BE2C (cell line): Measurements from ENCODE around the gene PAH.
"Not testable (repeated sequence)": the region's sequence is repeated elsewhere in the genome, so short reads cannot be mapped to it uniquely, and the experiment has no call there.

Source experiments
- DNase-seq: peaks from one replicate; pipeline ENCODE4 v3.0.0-alpha.2; 2020
- H3K27me3 ChIP-seq: fragments of 250-450 bp; sonication (Bioruptor Pico); 2 replicates; pipeline ENCODE4 v1.5.1; 2020; ENCODE audit warnings: mild to moderate bottlenecking
- H3K36me3 ChIP-seq: fragments of 250-450 bp; sonication (Bioruptor Pico); 2 replicates; pipeline ENCODE4 v1.5.1; 2020; ENCODE audit warnings: mild to moderate bottlenecking
- H3K4me1 ChIP-seq: fragments of 250-450 bp; sonication (Bioruptor Pico); 2 replicates; pipeline ENCODE4 v1.5.1; 2020
- H3K4me3 ChIP-seq: 2 replicates; pipeline ENCODE4 v1.5.1; 2011; ENCODE audit warnings: low read depth, low read length
- H3K9me3 ChIP-seq: fragments of 250-450 bp; sonication (Bioruptor Pico); 2 replicates; pipeline ENCODE4 v1.5.1; 2020
- CTCF ChIP-seq: IDR thresholded peaks from 2 replicates; pipeline ENCODE4 v1.5.1; 2012; ENCODE audit warnings: mild to moderate bottlenecking, low read depth, low read length

Gene PAH

GRCh38 chr12:102833687-102834441, 83.2 kb downstream of the PAH start:
- no peak for TF ChIP-seq CTCF
- Histone ChIP-seq H3K4me3 (no peak overlapping the region), H3K9me3 (no peaks in the 10 kb centered on the region), H3K36me3 (no peaks in the 10 kb centered on the region), H3K4me1 (no peaks in the 10 kb centered on the region), H3K27me3 (no peaks in the 10 kb centered on the region; the same call in 1 of the 2 replicates)
- no peak for DNase-seq

GRCh38 chr12:102832826-102833225, 84.2 kb downstream of the PAH start:
- H3K27me3 ChIP-seq, H3K4me3 ChIP-seq, H3K9me3 ChIP-seq, DNase-seq, H3K36me3 ChIP-seq, H3K4me1 ChIP-seq: not testable (repeated sequence)

DNA sequence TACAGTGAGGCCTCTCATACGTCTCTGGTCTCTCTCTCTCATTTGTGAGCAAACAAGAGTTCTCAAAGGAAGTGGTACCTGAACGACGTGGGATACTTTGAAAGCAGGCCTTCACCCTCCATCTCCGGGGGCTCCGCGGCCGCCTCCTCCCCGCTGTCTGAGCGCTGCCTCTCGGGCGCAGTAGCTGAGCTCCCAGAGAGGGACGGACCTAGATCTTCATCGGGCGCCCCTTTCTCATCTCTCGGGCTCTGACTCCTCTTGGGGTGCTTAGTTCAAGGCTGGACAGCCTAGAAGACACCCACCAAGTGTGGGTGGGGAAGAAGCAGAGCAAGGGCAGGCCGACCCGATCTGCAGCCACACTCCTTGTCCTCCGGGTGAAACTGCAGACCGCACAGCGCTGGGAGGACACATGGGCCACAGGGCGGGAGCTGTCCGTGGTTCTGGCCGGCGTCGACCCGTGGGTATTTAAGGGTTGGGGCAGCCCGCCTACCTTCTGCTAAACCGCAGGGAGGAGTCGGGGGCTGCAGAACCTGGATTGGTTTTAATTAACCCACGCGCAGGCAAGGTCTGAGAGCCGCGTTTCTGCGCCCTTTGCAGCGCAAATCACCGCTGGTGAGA, 92.7 kb downstream of the PAH start:
- Histone ChIP-seq H3K36me3 (no peaks in the 10 kb centered on the region), H3K27me3 (peaks cover 53% of the 10 kb centered on the region), H3K4me3 (no peak overlapping the region), H3K9me3 (no peaks in the 10 kb centered on the region), H3K4me1 (no peaks in the 10 kb centered on the region)
- no peak for TF ChIP-seq CTCF
- no peak for DNase-seq

DNA sequence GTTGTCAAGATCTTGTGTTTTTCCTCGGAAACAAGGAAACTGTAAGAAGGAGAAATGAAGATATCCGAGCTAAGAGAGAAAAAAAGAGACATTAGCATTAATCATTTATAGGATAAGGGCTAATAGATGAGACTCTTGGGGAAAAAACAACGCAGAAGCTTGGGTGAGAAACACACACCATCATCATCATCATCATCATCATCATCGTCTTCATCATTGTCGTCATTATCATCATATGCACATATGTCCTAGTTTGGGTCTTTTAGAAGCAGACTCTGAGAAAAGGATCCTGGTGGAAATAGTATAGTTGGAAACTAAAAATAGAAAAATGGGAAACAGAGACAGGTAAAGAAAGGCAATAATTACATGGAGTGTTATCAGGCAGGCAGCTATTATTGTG, 95.9 kb downstream of the PAH start:
- Histone ChIP-seq H3K4me1 (no peaks in the 10 kb centered on the region), H3K9me3 (no peaks in the 10 kb centered on the region), H3K27me3 (peaks cover 51% of the 10 kb centered on the region), H3K36me3 (no peaks in the 10 kb centered on the region), H3K4me3 (no peak overlapping the region)
- no peak for TF ChIP-seq CTCF
- no peak for DNase-seq

GRCh38 chr12:102816816-102817434, 100.1 kb downstream of the PAH start:
- Histone ChIP-seq H3K36me3 (no peaks in the 10 kb centered on the region), H3K27me3 (peaks cover 24% of the 10 kb centered on the region), H3K4me3 (no peak overlapping the region), H3K4me1 (no peaks in the 10 kb centered on the region), H3K9me3 (no peaks in the 10 kb centered on the region)
- no peak for DNase-seq
- TF ChIP-seq CTCF, result peak; percentile 87

DNA sequence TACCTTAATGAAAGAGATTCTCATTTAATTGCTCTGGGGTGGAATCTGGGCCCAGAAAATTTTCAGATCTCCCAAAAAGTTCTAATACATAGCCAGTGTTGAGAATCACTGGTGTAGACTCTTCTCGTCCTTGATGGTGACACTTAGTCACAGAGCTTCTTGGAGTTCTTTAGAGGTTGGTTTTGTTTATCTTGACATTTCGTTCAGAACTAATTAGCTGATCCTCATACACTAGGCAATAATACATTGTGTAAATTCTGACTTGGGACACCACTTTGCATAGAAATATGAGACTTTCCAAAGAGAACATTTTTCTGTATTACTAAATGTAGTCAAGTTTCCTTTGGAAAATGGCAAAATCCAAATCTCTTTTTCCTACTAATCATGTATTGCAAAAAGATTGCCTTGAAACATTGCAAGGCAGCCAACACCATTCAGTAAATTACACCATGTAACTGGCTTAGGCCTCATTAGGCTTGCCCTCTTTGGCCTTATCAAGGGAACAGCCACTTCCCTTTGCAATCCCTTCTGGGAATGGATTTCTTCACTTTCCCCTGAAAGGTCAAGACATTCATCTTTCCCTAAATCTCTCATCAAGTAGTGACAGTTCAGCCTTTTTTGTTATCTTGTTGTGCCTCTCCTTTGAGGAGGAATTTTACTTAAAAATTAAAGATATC, 102.2 kb downstream of the PAH start:
- DNase-seq, result no peak
- Histone ChIP-seq H3K9me3 (no peaks in the 10 kb centered on the region), H3K4me3 (no peak overlapping the region), H3K36me3 (no peaks in the 10 kb centered on the region), H3K27me3 (peaks cover 20% of the 10 kb centered on the region), H3K4me1 (no peaks in the 10 kb centered on the region)
- no peak for TF ChIP-seq CTCF
